Measurements from ENCODE around the gene ZNF507. TPM values are rescaled to one million over a fixed set of nuclear protein-coding genes. Genes with fewer than 3 reads are reported as not detected.
A peak's percentile ranks its signal among the peaks of the same experiment; 100 is the strongest.

ZNF507 gene
- total RNA-seq, 1 experiment from 2014 or later, result 31.1 TPM

- H3K4ac ChIP-seq (ENCODE audit: low read depth, low read length), result no peak overlapping the region
- no peaks in the 10 kb centered on the region for H3K4me1 ChIP-seq (ENCODE audit: insufficient read depth, low read length)
- peaks cover 2% of the 10 kb centered on the region for H3K79me1 ChIP-seq (ENCODE audit: insufficient read depth, low read depth, low read length, poor library complexity, severe bottlenecking)
- no peak overlapping the region for H4K8ac ChIP-seq (replicated peaks; ENCODE audit: insufficient read length, low read depth, low read length)
- H3K27ac Mint-ChIP-seq, result peak overlapping the region in 1 of 3 experiments; percentile 9; a peak in 2 of 7 replicates
- no peaks in the 10 kb centered on the region for H3K27me3 ChIP-seq (ENCODE audit: insufficient read depth, low read length)
- no peaks in the 10 kb centered on the region for H3K9me3 Mint-ChIP-seq
- no peaks in the 10 kb centered on the region for H3K9me3 ChIP-seq (ENCODE audit: control insufficient read depth, low read depth, low read length)
- TF ChIP-seq, protein P1, sequence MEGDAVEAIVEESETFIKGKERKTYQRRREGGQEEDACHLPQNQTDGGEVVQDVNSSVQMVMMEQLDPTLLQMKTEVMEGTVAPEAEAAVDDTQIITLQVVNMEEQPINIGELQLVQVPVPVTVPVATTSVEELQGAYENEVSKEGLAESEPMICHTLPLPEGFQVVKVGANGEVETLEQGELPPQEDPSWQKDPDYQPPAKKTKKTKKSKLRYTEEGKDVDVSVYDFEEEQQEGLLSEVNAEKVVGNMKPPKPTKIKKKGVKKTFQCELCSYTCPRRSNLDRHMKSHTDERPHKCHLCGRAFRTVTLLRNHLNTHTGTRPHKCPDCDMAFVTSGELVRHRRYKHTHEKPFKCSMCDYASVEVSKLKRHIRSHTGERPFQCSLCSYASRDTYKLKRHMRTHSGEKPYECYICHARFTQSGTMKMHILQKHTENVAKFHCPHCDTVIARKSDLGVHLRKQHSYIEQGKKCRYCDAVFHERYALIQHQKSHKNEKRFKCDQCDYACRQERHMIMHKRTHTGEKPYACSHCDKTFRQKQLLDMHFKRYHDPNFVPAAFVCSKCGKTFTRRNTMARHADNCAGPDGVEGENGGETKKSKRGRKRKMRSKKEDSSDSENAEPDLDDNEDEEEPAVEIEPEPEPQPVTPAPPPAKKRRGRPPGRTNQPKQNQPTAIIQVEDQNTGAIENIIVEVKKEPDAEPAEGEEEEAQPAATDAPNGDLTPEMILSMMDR (conservative IDR thresholded peaks at IDR 0.05), result no peak
- H3K4me1 Mint-ChIP-seq, result peaks cover 6 to 14% of the 10 kb centered on the region in 2 experiments
- no peak overlapping the region for H3T11ph ChIP-seq (ENCODE audit: low read length)
- H3K23me2 ChIP-seq (ENCODE audit: insufficient read length, low read depth, low read length, poor library complexity, severe bottlenecking), result no peaks in the 10 kb centered on the region
- no peak overlapping the region for H3K18ac ChIP-seq (ENCODE audit: insufficient read length, low read depth, low read length)
- H3K36me3 Mint-ChIP-seq (ENCODE audit: insufficient read depth in 1 of 3, low read depth in 3 of 3), result peaks cover 30 to 62% (median 48%) of the 10 kb centered on the region in 3 experiments
- no peak for DNase-seq
- no peak overlapping the region for H2AFZ ChIP-seq (ENCODE audit: low read length)
- H2BK5ac ChIP-seq (ENCODE audit: insufficient read length, low read length), result no peak overlapping the region
- no peak overlapping the region for H2AK5ac ChIP-seq (ENCODE audit: insufficient read length, low read length)
- no peak overlapping the region for H4K91ac ChIP-seq (ENCODE audit: insufficient read length, low read depth, low read length)
- H2BK12ac ChIP-seq (ENCODE audit: insufficient read length, low read depth, low read length), result no peak overlapping the region
- no peak overlapping the region for H3K14ac ChIP-seq (ENCODE audit: insufficient read depth, low read length)
- no peak overlapping the region for H2BK120ac ChIP-seq (ENCODE audit: low read depth, low read length, poor library complexity, severe bottlenecking)
- no CpG with 5 or more reads among the region's 3 CpGs for WGBS (ENCODE audit: extremely low coverage, insufficient read length, low lambda C conversion rate)
- H3K27me3 Mint-ChIP-seq (ENCODE audit: low read depth), result no peaks in the 10 kb centered on the region
- no peak overlapping the region for H3K4me2 ChIP-seq (ENCODE audit: insufficient read depth, insufficient read length, low read length)
- H3K27ac ChIP-seq (ENCODE audit: insufficient read length, low read depth, low read length), result no peak overlapping the region
- H2BK15ac ChIP-seq (ENCODE audit: low read depth, low read length), result no peak overlapping the region
- H3K9ac ChIP-seq (ENCODE audit: extremely low read depth, insufficient read length, low read length), result no peak overlapping the region
- no peak overlapping the region for H2BK20ac ChIP-seq (ENCODE audit: low read depth, low read length, poor library complexity, severe bottlenecking)
- no peak overlapping the region for H3K4me3 Mint-ChIP-seq
- H4K5ac ChIP-seq (ENCODE audit: insufficient read length, low read depth, low read length), result no peak overlapping the region
- H3K79me2 ChIP-seq (ENCODE audit: insufficient read depth, low read length), result no peaks in the 10 kb centered on the region
- no peak overlapping the region for H3K23ac ChIP-seq (ENCODE audit: insufficient read length, low read depth, low read length)
- no peak overlapping the region for H3K56ac ChIP-seq (ENCODE audit: insufficient read length, low read depth, low read length)
- no peaks in the 10 kb centered on the region for H4K20me1 ChIP-seq (ENCODE audit: control insufficient read depth, insufficient read depth, insufficient read length)
Observed at GRCh38 chr19:32418155-32418554, 72.7 kb downstream of the ZNF507 start.

All from H9 (cell line).